ENCODE measurements around the gene S100A13. TPM values are rescaled to one million over a fixed set of nuclear protein-coding genes. Genes with fewer than 3 reads are reported as not detected.

Gene S100A13
- total RNA-seq, 1 experiment from 2014 or later = 11.0 TPM

- H3K27me3 ChIP-seq (replicated peaks; ENCODE audit: insufficient read depth, low read depth, low read length, poor library complexity) = no peaks in the 10 kb centered on the region
These were observed 40.1 kb upstream of the S100A13 start for GRCh38 chr1:153667439-153667838.

GRCh38 chr1:153663211-153663610 is 35.9 kb upstream of the S100A13 start:
- BruUV-seq (replicated peaks) = no TSS peak
- H3K27ac ChIP-seq (ENCODE audit: low read depth, low read length, poor library complexity, severe bottlenecking) = no peak overlapping the region
- intact Hi-C loops (cut with micrococcal nuclease; ENCODE audit: unreplicated experiment) = no loop called here
- ChIA-PET CTCF (no interaction called here), POLR2A (ENCODE audit: low non-redundant PET) (no interaction called here)
- H3K9me3 ChIP-seq (ENCODE audit: low read depth, low read length, poor library complexity, severe bottlenecking) = no peaks in the 10 kb centered on the region
- H3K27me3 ChIP-seq (replicated peaks; ENCODE audit: insufficient read depth, low read depth, low read length, poor library complexity) = no peaks in the 10 kb centered on the region
- H3K4me1 ChIP-seq (ENCODE audit: insufficient read depth, low read length, poor library complexity, severe bottlenecking) = peaks cover 10% of the 10 kb centered on the region
- H3K4me3 ChIP-seq (ENCODE audit: low read depth, low read length, poor library complexity, severe bottlenecking) = no peak overlapping the region
- TF ChIP-seq CTCF (conservative IDR thresholded peaks at IDR 0.05; ENCODE audit: low read depth, low read length) (no peak), EZH2 (IDR thresholded peaks at IDR 0.05; ENCODE audit: borderline replicate concordance, low read depth, low read length, poor library complexity, severe bottlenecking) (no peak)
- DNase-seq (ENCODE audit: low spot score) = no peak
- H3K36me3 ChIP-seq (ENCODE audit: insufficient read depth, low read length, poor library complexity, severe bottlenecking) = peaks cover 75% of the 10 kb centered on the region

More at GRCh38 chr1:153667439-153667838, 40.1 kb upstream of the S100A13 start:
- TF ChIP-seq CTCF (conservative IDR thresholded peaks at IDR 0.05; ENCODE audit: low read depth, low read length) (no peak), EZH2 (IDR thresholded peaks at IDR 0.05; ENCODE audit: borderline replicate concordance, low read depth, low read length, poor library complexity, severe bottlenecking) (no peak)
- intact Hi-C loops (cut with micrococcal nuclease; ENCODE audit: unreplicated experiment) = no loop called here
- no peak for DNase-seq (ENCODE audit: low spot score)
- Histone ChIP-seq H3K9me3 (ENCODE audit: low read depth, low read length, poor library complexity, severe bottlenecking) (no peaks in the 10 kb centered on the region), H3K36me3 (ENCODE audit: insufficient read depth, low read length, poor library complexity, severe bottlenecking) (peaks cover 75% of the 10 kb centered on the region), H3K4me1 (ENCODE audit: insufficient read depth, low read length, poor library complexity, severe bottlenecking) (peaks cover 8% of the 10 kb centered on the region), H3K27ac (ENCODE audit: low read depth, low read length, poor library complexity, severe bottlenecking) (no peak overlapping the region), H3K4me3 (ENCODE audit: low read depth, low read length, poor library complexity, severe bottlenecking) (no peak overlapping the region)
- ChIA-PET CTCF (no interaction called here), POLR2A (ENCODE audit: low non-redundant PET) (interaction anchor here (0.7 kb wide), 1 partner anchor 163 kb away, joined by 3 read pairs; no protein-coding TSS in a partner anchor)
- BruUV-seq (replicated peaks) = no TSS peak

GRCh38 chr1:153662269-153662668 is 35.0 kb upstream of the S100A13 start:
- Histone ChIP-seq H3K36me3 (ENCODE audit: insufficient read depth, low read length, poor library complexity, severe bottlenecking) (peaks cover 65% of the 10 kb centered on the region), H3K4me1 (ENCODE audit: insufficient read depth, low read length, poor library complexity, severe bottlenecking) (peaks cover 13% of the 10 kb centered on the region), H3K27me3 (replicated peaks; ENCODE audit: insufficient read depth, low read depth, low read length, poor library complexity) (no peaks in the 10 kb centered on the region), H3K27ac (ENCODE audit: low read depth, low read length, poor library complexity, severe bottlenecking) (peak overlapping the region; percentile 65), H3K9me3 (ENCODE audit: low read depth, low read length, poor library complexity, severe bottlenecking) (no peaks in the 10 kb centered on the region), H3K4me3 (ENCODE audit: low read depth, low read length, poor library complexity, severe bottlenecking) (no peak overlapping the region)
- DNase-seq (ENCODE audit: low spot score) = no peak
- ChIA-PET CTCF (no interaction called here), POLR2A (ENCODE audit: low non-redundant PET) (no interaction called here)
- TF ChIP-seq EZH2 (IDR thresholded peaks at IDR 0.05; ENCODE audit: borderline replicate concordance, low read depth, low read length, poor library complexity, severe bottlenecking) (no peak), CTCF (conservative IDR thresholded peaks at IDR 0.05; ENCODE audit: low read depth, low read length) (no peak)
- BruUV-seq (replicated peaks) = TSS peak; percentile 73
- intact Hi-C loops (cut with micrococcal nuclease; ENCODE audit: unreplicated experiment) = no loop called here

All from A673 (cell line).